ENCODE results near the gene DAZL.

Gene DAZL

DNA sequence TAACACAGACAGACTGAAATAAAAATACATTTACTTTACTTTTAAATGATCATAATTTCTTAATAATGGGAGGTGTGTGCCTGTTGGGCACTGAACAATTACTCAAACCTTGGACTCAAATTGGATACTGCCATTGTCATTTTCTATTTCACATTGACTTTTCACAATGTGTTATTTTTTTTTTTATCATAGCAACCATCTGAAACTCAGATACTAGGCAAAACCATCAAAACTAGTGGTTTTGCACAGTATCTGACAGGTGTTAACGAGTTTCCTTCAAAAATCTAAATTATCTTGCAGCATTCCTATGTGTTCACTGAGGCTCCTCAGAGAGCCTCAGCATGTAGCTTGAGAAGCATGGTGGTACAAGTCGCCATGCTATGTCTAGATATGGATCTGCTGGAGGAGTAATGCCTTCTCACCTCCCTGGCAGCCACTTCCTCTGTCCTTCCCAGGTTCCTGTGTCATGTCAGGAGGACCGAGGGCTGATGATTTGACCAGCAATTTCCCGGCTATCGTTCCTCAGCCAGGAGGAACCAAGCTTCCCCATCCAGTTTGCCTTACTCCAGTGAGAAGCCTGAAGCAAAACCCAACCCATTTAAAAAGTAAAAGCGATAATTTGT lies 61.9 kb downstream of the DAZL start:
- DNase-seq (ENCODE audit: low read depth): no peak

DNA sequence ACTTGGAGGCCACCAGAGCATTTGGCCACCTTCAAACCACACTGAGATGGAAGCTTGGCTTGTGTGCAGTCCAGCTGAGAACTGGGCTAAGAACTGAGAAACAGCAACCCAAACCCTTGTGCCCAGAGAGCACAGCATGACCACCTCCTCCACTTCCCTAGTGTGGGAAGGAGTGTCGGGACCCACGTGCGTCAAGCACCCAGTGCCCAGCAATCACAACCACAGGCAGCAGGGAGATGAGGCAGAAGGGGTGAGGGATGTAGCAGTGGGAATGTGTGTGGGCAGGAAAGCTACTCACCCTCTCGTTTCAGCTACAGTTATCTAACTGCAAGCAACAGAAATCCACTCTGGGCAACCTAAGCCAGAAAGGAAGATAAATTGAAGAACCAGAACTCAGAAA lies 66.7 kb downstream of the DAZL start:
- DNase-seq (ENCODE audit: low read depth): no peak

DNA sequence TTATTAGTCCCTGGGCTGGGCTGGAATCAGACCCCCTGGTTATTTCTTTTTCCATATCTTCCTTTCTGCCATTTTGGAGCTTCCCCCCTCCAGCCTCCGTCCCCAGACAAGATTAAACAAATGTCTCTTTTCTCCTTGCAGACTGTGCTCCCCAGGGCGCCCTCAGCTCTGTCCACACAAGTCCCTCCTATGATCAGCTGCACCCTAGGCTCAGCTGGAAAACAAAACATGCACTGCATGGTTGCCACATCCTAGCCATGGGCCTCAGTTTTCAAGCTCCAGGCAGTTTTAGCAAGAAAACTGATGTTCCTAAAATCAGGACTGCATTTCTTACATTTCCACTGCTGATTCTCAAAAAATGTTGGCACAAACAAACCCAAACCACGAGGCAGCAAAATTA lies 68.2 kb downstream of the DAZL start:
- no peak for DNase-seq (ENCODE audit: low read depth)
